GM12878 (cell line): Measurements from ENCODE around the gene IGFBP6. TPM values are rescaled to one million over a fixed set of nuclear protein-coding genes. Genes with fewer than 3 reads are reported as not detected.

ENCODE experiments used
- ASH2L ChIP-seq: fragments of 300-600, 200-600 bp; sonication (generic); IDR thresholded peaks from 2 replicates; pipeline ENCODE4 v1.6.1; 2017; ENCODE audit warnings: low read depth, mild to moderate bottlenecking, borderline replicate concordance
- ATF7 ChIP-seq: fragments of 450-650 bp; IDR thresholded peaks from 2 replicates; pipeline ENCODE4 v1.6.1; 2016; ENCODE audit warnings: low read depth, mild to moderate bottlenecking
- DPF2 ChIP-seq: fragments of 450-650 bp; IDR thresholded peaks from 2 replicates; pipeline ENCODE4 v1.6.1; 2017; ENCODE audit warnings: mild to moderate bottlenecking
- EED ChIP-seq: sonication (generic); IDR thresholded peaks from 2 replicates; pipeline ENCODE4 v1.6.1; 2016; ENCODE audit warnings: antibody characterized with exemption, low read depth
- JUND ChIP-seq: IDR thresholded peaks from 2 replicates; pipeline ENCODE4 v1.6.1; 2012; ENCODE audit warnings: low read depth, mild to moderate bottlenecking, low read length, improper control_type of control experiment, moderate library complexity
- MTA2 ChIP-seq: fragments of 450-650 bp; IDR thresholded peaks from 2 replicates; pipeline ENCODE4 v1.6.1; 2016; ENCODE audit warnings: low read depth, mild to moderate bottlenecking, moderate library complexity
- NRF1 ChIP-seq: conservative IDR thresholded peaks from 2 replicates; pipeline ENCODE4 v1.6.1; 2011; ENCODE audit warnings: mild to moderate bottlenecking, low read depth, low read length, improper control_type of control experiment
- PBX3 ChIP-seq: IDR thresholded peaks from 2 replicates; pipeline ENCODE4 v1.6.1; 2011; ENCODE audit warnings: mild to moderate bottlenecking, low read depth, low read length, moderate library complexity; ENCODE audit not compliant: insufficient replicate concordance
- PKNOX1 ChIP-seq: fragments of 450-650 bp; IDR thresholded peaks from 2 replicates; pipeline ENCODE4 v1.6.1; 2016; ENCODE audit warnings: mild to moderate bottlenecking
- TCF3 ChIP-seq: IDR thresholded peaks from 2 replicates; pipeline ENCODE4 v1.6.1; 2012; ENCODE audit warnings: low read depth, mild to moderate bottlenecking, low read length, borderline replicate concordance; ENCODE audit not compliant: insufficient read depth
- polyA plus RNA-seq, 11 experiments: library from polyadenylated mRNA; depleted of rRNA in 4 of 11; unstranded in 6 of 11; stranded (reverse) in 5 of 11; fragments of >200 nt; fragmentation: Nextera tagmentation in 4 of 11; fragmentation: Illumina TruSeq in 1 of 11; extraction: Ambion mirVana in 4 of 11; extraction: Trizol in 1 of 11; gene quantifications; 1 replicate in 1 of 11; 2 replicates in 10 of 11; pipeline versions ENCODE4 v1.2.1 to v1.2.3, GENCODE V29; 2011 to 2016; ENCODE audit warnings: inconsistent platforms in 2 of 11, missing spikeins in 2 of 11, low read depth in 1 of 11
- total RNA-seq, 4 experiments: library from RNA; depleted of rRNA in 3 of 4; stranded (reverse); fragments of >200 nt in 3 of 4; fragmentation: Illumina TruSeq in 1 of 4; extraction: Trizol in 1 of 4; gene quantifications; 2 replicates each; pipeline versions ENCODE4 v1.2.1 to v1.2.3, GENCODE V29; 2013 to 2021

The IGFBP6 gene
- total and polyA plus RNA-seq, 10 of the 15 experiments (the other 5 are each of a cell fraction or from before 2014, with no cell fraction given): 0.09 to 0.87 (median 0.56) TPM; not detected in 3

- TF ChIP-seq PBX3 (peak; percentile 86), MTA2 (peak; percentile 19; the same call in 1 of the 2 replicates), ASH2L (no peak), PKNOX1 (peak; percentile 96), JUND (no peak), TCF3 (0 out of 2 replicates have a peak, but pooled peaks have one; percentile 24), NRF1 (no peak), ATF7 (0 out of 2 replicates have a peak, but pooled peaks have one; percentile 37), DPF2 (0 out of 2 replicates have a peak, but pooled peaks have one; percentile 29), EED (no peak)
Observed at GRCh38 chr12:53102883-53103807, 5.7 kb downstream of the IGFBP6 start, which contains the start of gene SOAT2 (continued).
